ENCODE measurements around the gene SYTL4. TPM values are rescaled to one million over a fixed set of nuclear protein-coding genes. Genes with fewer than 3 reads are reported as not detected.

Gene SYTL4
- total RNA-seq, 1 donor from 2014 or later, result 5.9 TPM

GRCh38 chrX:100659431-100660137 lies 72.3 kb downstream of the SYTL4 start:
- Mint-ChIP-seq H3K36me3 (ENCODE audit: low read depth) (peaks cover 1% of the 10 kb centered on the region), H3K9me3 (ENCODE audit: low read depth) (no peaks in the 10 kb centered on the region), H3K4me3 (ENCODE audit: unreplicated experiment) (no peak overlapping the region), H3K4me1 (ENCODE audit: low read depth) (peaks cover 9% of the 10 kb centered on the region), H3K27me3 (ENCODE audit: low read depth) (no peaks in the 10 kb centered on the region), H3K27ac (ENCODE audit: unreplicated experiment) (no peak overlapping the region)
- no peak for DNase-seq (ENCODE audit: low spot score)
- TF ChIP-seq CTCF (IDR thresholded peaks at IDR 0.05), result no peak

GRCh38 chrX:100658941-100659381 lies 73.0 kb downstream of the SYTL4 start:
- Mint-ChIP-seq H3K27ac (ENCODE audit: unreplicated experiment) (no peak overlapping the region), H3K9me3 (ENCODE audit: low read depth) (no peaks in the 10 kb centered on the region), H3K36me3 (ENCODE audit: low read depth) (peaks cover 1% of the 10 kb centered on the region), H3K4me3 (ENCODE audit: unreplicated experiment) (no peak overlapping the region), H3K4me1 (ENCODE audit: low read depth) (peaks cover 9% of the 10 kb centered on the region), H3K27me3 (ENCODE audit: low read depth) (no peaks in the 10 kb centered on the region)
- no peak for TF ChIP-seq CTCF (IDR thresholded peaks at IDR 0.05)
- DNase-seq (ENCODE audit: low spot score), result no peak

GRCh38 chrX:100654261-100654660 lies 77.7 kb downstream of the SYTL4 start:
- H3K36me3 Mint-ChIP-seq (ENCODE audit: low read depth), result no peaks in the 10 kb centered on the region
- H3K9me3 Mint-ChIP-seq (ENCODE audit: low read depth), result no peaks in the 10 kb centered on the region
- no peak overlapping the region for H3K27ac Mint-ChIP-seq (ENCODE audit: unreplicated experiment)
- peak; percentile 66 for TF ChIP-seq CTCF (IDR thresholded peaks at IDR 0.05)
- no peak overlapping the region for H3K4me3 Mint-ChIP-seq (ENCODE audit: unreplicated experiment)
- H3K27me3 Mint-ChIP-seq (ENCODE audit: low read depth), result no peaks in the 10 kb centered on the region
- no peak for DNase-seq (ENCODE audit: low spot score)
- peaks cover 17% of the 10 kb centered on the region for H3K4me1 Mint-ChIP-seq (ENCODE audit: low read depth)

GRCh38 chrX:100652266-100652665 lies 79.7 kb downstream of the SYTL4 start:
- H3K27me3 Mint-ChIP-seq (ENCODE audit: low read depth), result no peaks in the 10 kb centered on the region
- peaks cover 31% of the 10 kb centered on the region for H3K4me1 Mint-ChIP-seq (ENCODE audit: low read depth)
- H3K36me3 Mint-ChIP-seq (ENCODE audit: low read depth), result no peaks in the 10 kb centered on the region
- DNase-seq (ENCODE audit: low spot score), result no peak
- TF ChIP-seq CTCF (IDR thresholded peaks at IDR 0.05), result no peak
- no peak overlapping the region for H3K27ac Mint-ChIP-seq (ENCODE audit: unreplicated experiment)
- H3K9me3 Mint-ChIP-seq (ENCODE audit: low read depth), result no peaks in the 10 kb centered on the region
- H3K4me3 Mint-ChIP-seq (ENCODE audit: unreplicated experiment), result no peak overlapping the region

GRCh38 chrX:100650841-100651240 lies 81.1 kb downstream of the SYTL4 start:
- no peak for TF ChIP-seq CTCF (IDR thresholded peaks at IDR 0.05)
- no peak overlapping the region for H3K27ac Mint-ChIP-seq (ENCODE audit: unreplicated experiment)
- no peaks in the 10 kb centered on the region for H3K9me3 Mint-ChIP-seq (ENCODE audit: low read depth)

More at GRCh38 chrX:100650841-100651240, 81.1 kb downstream of the SYTL4 start:
- Mint-ChIP-seq H3K4me1 (ENCODE audit: low read depth) (peaks cover 43% of the 10 kb centered on the region), H3K4me3 (ENCODE audit: unreplicated experiment) (no peak overlapping the region), H3K27me3 (ENCODE audit: low read depth) (no peaks in the 10 kb centered on the region), H3K36me3 (ENCODE audit: low read depth) (no peaks in the 10 kb centered on the region)
- no peak for DNase-seq (ENCODE audit: low spot score)
